Gastroesophageal sphincter (tissue), 4 donors: ENCODE data around the gene ARSI. TPM values are rescaled to one million over a fixed set of nuclear protein-coding genes. Genes with fewer than 3 reads are reported as not detected.

Experiments used
- ATAC-seq: fragments of 150-250 bp; one replicate; pipeline ENCODE4 v1.9.1; 2016; ENCODE audit warnings: mild to moderate bottlenecking, moderate library complexity
- H3K27ac ChIP-seq, 4 donors: fragments of 200-600 bp; sonication (generic) in 3 of 4; 1 replicate in 3 of 4; 2 replicates in 1 of 4; pipeline ENCODE4 v1.5.1; 2016 to 2019
- H3K27me3 ChIP-seq: fragments of 200-600 bp; sonication (generic); one replicate; pipeline ENCODE4 v1.5.1; 2019
- H3K36me3 ChIP-seq, 2 donors: fragments of 200-600 bp; sonication (generic); one replicate each; pipeline ENCODE4 v1.5.1; 2019; ENCODE audit warnings: control low read depth in 1 of 2
- H3K4me1 ChIP-seq, 3 donors: fragments of 200-600 bp; sonication (generic); 1 replicate in 2 of 3; 2 replicates in 1 of 3; pipeline ENCODE4 v1.5.1; 2016 to 2019; ENCODE audit warnings: control low read depth in 2 of 3
- H3K4me3 ChIP-seq, 2 donors: fragments of 200-600 bp; sonication (generic); one replicate each; pipeline ENCODE4 v1.5.1; 2019; ENCODE audit warnings: mild to moderate bottlenecking in 1 of 2, moderate library complexity in 1 of 2
- H3K9me3 ChIP-seq, 3 donors: fragments of 200-600 bp; sonication (generic); one replicate each; pipeline ENCODE4 v1.5.1; 2017 to 2019; ENCODE audit warnings: control low read depth in 2 of 3
- CTCF ChIP-seq, 4 experiments: fragments of 200-600 bp in 2 of 4; fragments of 450-650 bp in 2 of 4; sonication (generic) in 1 of 4; IDR thresholded peaks; one replicate each; pipeline ENCODE4 v1.5.1; 2017 to 2019; ENCODE audit warnings: antibody characterized with exemption in 4 of 4, mild to moderate bottlenecking in 2 of 4, moderate library complexity in 2 of 4
- EP300 ChIP-seq: sonication (generic); formaldehyde crosslinking; IDR thresholded peaks from one replicate; pipeline ENCODE4 v1.6.1; 2017; ENCODE audit warnings: antibody characterized with exemption, mild to moderate bottlenecking
- POLR2A ChIP-seq, 2 donors: fragments of 450-650 bp; IDR thresholded peaks; one replicate each; pipeline ENCODE4 v1.6.1; 2017; ENCODE audit warnings: antibody characterized with exemption in 2 of 2, mild to moderate bottlenecking in 2 of 2, moderate library complexity in 1 of 2
- POLR2AphosphoS5 ChIP-seq: sonication (generic); formaldehyde crosslinking; IDR thresholded peaks from one replicate; pipeline ENCODE4 v1.6.1; 2017; ENCODE audit warnings: antibody characterized with exemption
- WGBS, 2 donors: methylation state at CpG; one replicate each; pipeline ENCODE4 v1.1.5; 2018; ENCODE audit warnings: low coverage in 1 of 2; 5-methylcytosine and 5-hydroxymethylcytosine counted together
- total RNA-seq, 4 donors: library from RNA; depleted of rRNA; stranded (reverse); fragments of >200 nt; gene quantifications; one replicate each; pipeline ENCODE4 v1.1.0, GENCODE V29; 2016

ARSI gene
- total RNA-seq, 4 donors from 2014 or later: 3.1 to 11.6 (median 6.8) TPM

GRCh38 chr5:150277043-150277442, 25.7 kb downstream of the ARSI start:
- TF ChIP-seq CTCF (IDR thresholded peaks at IDR 0.05) (no peak), POLR2A (IDR thresholded peaks at IDR 0.05) (no peak), POLR2AphosphoS5 (no peak), EP300 (no peak)
- Histone ChIP-seq H3K27me3 (no peaks in the 10 kb centered on the region), H3K27ac (no peak overlapping the region), H3K36me3 (no peaks in the 10 kb centered on the region), H3K9me3 (no peaks in the 10 kb centered on the region), H3K4me1 (no peaks in the 10 kb centered on the region), H3K4me3 (no peak overlapping the region)
- ATAC-seq: no peak
- WGBS, 2 donors: 100% methylated on average over 1 of the region's 4 CpGs; no CpG with 5 or more reads in 1 of the 2 donors

DNA sequence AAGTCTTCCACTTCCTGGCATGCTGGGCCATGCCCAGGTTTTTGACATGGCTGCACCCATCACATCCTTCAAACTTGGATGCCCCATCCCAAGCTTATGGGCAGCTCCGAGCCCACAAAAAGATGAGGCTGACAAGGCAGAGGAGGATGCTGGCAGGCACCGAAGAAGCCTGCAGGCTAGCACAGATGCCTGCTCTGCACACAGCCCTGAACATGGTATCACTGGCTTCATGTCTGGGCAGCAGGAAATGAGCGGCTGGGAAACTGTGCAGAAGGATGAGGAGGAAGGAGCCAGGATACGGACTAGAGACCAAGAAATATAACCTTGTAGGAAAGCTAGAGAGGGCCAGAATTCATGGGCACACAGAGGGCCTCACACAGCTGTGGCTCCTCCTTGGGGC, 27.9 kb downstream of the ARSI start:
- Histone ChIP-seq H3K36me3 (no peaks in the 10 kb centered on the region), H3K27me3 (no peaks in the 10 kb centered on the region), H3K4me1 (peaks cover 0 to 15% (median 0%) of the 10 kb centered on the region in 3 donors), H3K4me3 (no peak overlapping the region), H3K9me3 (no peaks in the 10 kb centered on the region), H3K27ac (no peak overlapping the region)
- no CpG with 5 or more reads among the region's 4 CpGs for WGBS, 2 donors
- no peak for ATAC-seq
- no peak for TF ChIP-seq CTCF (IDR thresholded peaks at IDR 0.05)
- no peak for TF ChIP-seq POLR2A (IDR thresholded peaks at IDR 0.05)
- no peak for TF ChIP-seq POLR2AphosphoS5
- no peak for TF ChIP-seq EP300

GRCh38 chr5:150272531-150272930, 30.2 kb downstream of the ARSI start:
- no peaks in the 10 kb centered on the region for H3K9me3 ChIP-seq
- H3K27me3 ChIP-seq: no peaks in the 10 kb centered on the region
- peaks cover 0 to 18% (median 0%) of the 10 kb centered on the region in 3 donors for H3K4me1 ChIP-seq
- H3K4me3 ChIP-seq: no peak overlapping the region
- TF ChIP-seq CTCF (IDR thresholded peaks at IDR 0.05) (peak in 1 of 4 experiments; percentile 22), POLR2AphosphoS5 (no peak)
- no peak overlapping the region for H3K27ac ChIP-seq
- no peaks in the 10 kb centered on the region for H3K36me3 ChIP-seq
- WGBS, 2 donors: 75% methylated on average over 5 of the region's 5 CpGs; no CpG with 5 or more reads in 1 of the 2 donors
- ATAC-seq: peak; percentile 52

DNA sequence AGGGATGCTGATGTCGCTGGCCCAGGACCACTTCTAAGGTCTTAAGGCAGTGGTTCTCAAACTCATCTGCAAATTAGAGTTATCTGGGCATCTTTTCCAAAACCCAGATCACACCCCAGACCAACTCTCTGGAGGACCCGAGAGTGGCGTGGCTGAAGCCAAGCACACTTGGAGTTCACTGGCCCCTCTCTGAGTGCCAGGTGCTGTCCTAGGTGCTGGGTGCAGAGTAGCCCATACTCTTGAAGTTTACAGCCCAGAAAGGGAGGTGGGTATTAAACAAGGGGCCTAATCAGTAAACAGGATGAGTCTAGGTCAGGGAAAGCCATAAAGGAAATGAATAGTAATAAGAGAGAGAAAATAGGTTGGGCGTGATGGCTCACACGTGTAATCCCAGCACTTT, 30.8 kb downstream of the ARSI start:
- Histone ChIP-seq H3K4me3 (no peak overlapping the region), H3K27me3 (no peaks in the 10 kb centered on the region), H3K4me1 (peaks cover 0 to 18% (median 0%) of the 10 kb centered on the region in 3 donors), H3K36me3 (no peaks in the 10 kb centered on the region), H3K9me3 (no peaks in the 10 kb centered on the region), H3K27ac (no peak overlapping the region)
- TF ChIP-seq POLR2AphosphoS5 (no peak), POLR2A (IDR thresholded peaks at IDR 0.05) (no peak), CTCF (IDR thresholded peaks at IDR 0.05) (no peak), EP300 (no peak)
- WGBS, 2 donors: 72% methylated on average over 2 of the region's 5 CpGs; no CpG with 5 or more reads in 1 of the 2 donors
- ATAC-seq: no peak

GRCh38 chr5:150271296-150271692, 31.4 kb downstream of the ARSI start:
- TF ChIP-seq EP300: no peak
- TF ChIP-seq POLR2AphosphoS5: no peak
- TF ChIP-seq CTCF (IDR thresholded peaks at IDR 0.05): no peak
- TF ChIP-seq POLR2A (IDR thresholded peaks at IDR 0.05): no peak
- WGBS, 2 donors: 100% methylated on average over 1 of the region's 8 CpGs; no CpG with 5 or more reads in 1 of the 2 donors
- Histone ChIP-seq H3K27ac (no peak overlapping the region), H3K4me1 (peaks cover 0 to 18% (median 0%) of the 10 kb centered on the region in 3 donors), H3K27me3 (no peaks in the 10 kb centered on the region), H3K4me3 (no peak overlapping the region), H3K36me3 (no peaks in the 10 kb centered on the region), H3K9me3 (no peaks in the 10 kb centered on the region)
- no peak for ATAC-seq
